Urothelium cell line (cell line): ENCODE data around the gene ACACA.
"Not testable (repeated sequence)": the region's sequence is repeated elsewhere in the genome, so short reads cannot be mapped to it uniquely, and the experiment has no call there.

Experiments used
- DNase-seq: peaks from one replicate; pipeline ENCODE4 v3.0.0; 2011; ENCODE audit warnings: low spot score, mixed read lengths
- FAIRE-seq: peaks from 2 replicates; lab custom pipeline; 2011; peaks lifted over from hg19 to GRCh38; lab: Jason Lieb, UNC

ACACA gene

DNA sequence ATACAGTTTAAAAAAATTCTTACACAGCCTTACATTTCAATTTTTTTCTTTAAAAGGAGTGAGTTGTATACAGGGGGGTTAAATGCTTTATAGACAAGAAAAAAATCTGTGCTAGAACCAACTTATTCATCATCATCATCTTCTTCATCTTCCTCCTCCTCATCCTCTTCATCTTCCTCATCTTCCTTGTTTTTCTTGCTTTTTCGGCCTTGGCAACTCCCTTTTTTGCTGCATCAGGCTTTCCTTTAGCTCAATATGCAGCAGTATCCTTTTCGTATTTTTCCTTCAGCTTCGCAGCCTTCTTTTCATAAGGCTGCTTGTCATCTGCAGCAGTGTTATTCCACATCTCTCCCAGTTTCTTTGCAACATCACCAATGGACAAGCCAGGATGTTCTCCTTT is 263.1 kb downstream of the ACACA start:
- not testable (repeated sequence) for DNase-seq, FAIRE-seq

DNA sequence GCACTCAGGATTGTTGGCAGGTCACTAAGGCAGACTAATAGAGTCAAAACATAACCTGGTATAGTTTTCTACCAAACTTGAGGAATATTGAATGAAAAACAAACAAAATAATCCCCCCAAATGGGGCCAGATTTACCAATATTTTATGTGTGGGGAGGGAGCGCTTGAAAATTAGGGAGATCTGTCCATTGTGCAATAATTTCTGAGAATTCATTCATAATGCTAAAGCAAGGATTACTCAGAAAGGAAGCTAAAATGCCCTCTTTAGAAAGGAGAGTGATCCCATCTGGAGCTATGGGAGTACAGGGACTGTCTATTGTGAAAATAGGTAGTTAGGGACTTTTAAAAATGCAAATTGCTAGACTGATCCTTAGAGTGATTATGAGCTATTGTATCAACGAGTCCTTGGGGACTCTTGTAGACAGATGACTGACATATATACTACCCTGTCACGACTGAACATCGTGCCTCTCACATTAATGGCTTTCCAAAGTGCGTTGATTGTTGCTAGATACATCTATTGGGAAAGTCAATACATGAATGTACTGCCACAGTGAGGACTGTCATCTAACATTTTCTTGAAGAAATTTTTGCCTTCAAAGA is 264.2 kb downstream of the ACACA start:
- FAIRE-seq = no peak
- DNase-seq = no peak

DNA sequence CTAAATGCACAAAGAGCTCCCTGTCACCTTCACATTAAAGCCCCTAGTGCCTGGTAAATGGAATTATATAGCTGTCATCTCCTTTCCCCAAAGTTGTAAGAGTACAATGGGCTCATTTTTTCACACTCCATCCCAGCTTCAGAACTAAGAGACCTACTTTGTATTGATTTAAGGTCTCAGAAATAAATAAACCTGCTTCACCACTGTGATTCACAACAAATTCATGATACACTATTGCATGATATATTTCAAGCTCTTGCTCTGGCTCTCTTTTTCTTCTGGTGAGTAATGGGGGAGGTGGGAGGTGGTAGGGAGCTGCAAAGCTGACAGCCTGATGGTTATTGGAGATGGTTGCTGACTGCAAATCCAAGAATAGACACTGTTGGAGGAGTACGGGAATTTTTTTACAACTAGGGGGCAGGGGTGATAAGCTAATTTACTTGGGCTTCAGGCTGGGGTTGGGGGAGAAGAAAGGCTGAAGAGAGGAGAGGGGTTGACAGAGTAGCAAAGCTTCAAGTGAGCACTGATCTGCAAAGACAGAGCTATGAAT is 268.0 kb downstream of the ACACA start:
- FAIRE-seq (no peak), DNase-seq (no peak)

DNA sequence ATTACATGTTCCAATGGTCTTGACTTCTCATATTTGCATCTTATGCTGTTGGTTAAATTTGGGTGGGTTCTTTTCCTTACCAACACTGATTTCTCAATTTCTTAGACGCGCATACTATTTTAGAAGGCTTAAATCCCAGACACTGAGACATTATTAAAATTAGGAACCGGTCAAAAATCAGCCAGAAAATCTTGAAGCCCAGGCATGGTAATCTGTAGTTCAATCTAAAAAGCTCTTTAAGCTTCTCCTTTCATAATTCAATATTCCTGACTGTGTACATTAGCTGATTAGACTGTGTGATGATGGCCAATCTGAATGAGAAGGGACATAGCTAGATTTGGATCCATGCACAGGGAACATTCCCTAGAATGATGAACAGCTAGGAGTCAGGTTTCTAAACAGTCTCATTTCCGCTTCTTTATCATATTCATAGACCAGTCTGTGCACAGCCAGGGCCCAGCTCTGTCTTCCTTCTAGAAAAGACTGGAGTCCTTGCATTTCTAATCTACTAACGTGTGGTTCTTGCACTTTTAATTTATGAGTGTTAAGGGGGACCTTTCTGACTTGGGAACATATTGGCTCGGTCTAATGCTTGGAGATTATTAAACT is 268.6 kb downstream of the ACACA start:
- no peak for FAIRE-seq

DNA sequence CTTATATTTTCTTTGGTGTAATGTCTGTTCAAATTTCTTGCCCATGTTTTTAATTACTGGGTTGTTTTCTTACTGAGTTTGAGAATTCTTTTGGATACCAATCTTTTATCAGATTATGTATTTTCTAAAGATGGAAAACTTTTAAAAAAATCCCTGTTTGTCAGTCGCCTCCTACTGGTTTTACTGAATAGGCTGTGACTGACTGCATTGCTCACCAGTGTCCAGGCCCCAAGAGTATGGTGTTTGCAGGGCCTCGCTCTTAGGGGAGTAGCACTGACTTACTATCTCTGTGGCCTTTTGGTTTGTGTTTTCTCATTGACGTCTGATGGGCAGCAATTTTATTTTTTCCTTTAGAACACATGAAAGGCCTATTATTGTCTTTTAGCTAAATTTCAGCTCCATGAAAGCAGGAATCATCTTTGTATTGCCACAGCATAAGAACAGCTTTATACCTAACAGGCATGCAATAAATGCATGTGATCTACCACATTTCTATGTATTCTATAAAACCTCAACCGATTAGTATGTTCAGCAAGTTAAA is 269.5 kb downstream of the ACACA start:
- no peak for DNase-seq
- FAIRE-seq = no peak

More for the DNA sequence above, 268.6 kb downstream of the ACACA start:
- DNase-seq = no peak

DNA sequence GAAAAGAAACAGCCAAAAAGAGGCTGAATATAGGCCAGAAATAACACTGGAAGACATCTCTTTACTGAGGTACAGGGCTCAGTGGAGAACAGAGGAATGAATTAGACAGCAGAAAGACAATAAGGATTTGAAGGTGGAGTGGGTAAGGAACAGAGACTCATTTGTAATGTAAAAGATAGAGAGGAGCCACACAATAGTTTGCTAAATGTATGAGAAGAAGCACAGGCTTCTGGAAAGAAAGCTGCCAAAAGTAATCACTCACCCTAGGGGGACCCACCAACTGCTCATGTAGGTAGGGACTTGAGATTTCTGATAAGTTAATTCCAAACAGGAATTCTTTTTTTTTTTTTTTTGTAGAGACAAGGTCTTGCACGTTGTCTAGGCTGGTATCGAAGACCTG is 271.1 kb downstream of the ACACA start:
- no peak for FAIRE-seq
- DNase-seq = no peak

DNA sequence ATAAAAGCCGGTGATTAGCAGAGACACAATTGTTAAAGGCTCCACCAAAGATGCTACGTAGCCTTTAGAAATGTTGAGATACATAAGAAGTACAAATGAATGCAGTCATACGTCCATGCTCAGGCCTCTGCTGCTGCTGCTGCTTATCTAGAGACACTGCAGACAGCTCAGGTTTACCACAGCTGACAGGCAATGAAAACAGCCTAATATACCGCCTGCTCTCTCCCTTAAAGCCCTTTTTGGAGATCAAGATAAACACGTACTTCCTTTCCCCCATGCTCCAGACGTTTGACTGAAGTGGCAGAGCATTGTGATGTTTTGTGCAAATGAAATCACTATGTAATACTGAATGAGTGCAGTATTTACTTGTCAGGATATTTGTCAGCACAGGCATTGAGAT is 272.6 kb downstream of the ACACA start:
- DNase-seq = no peak
- FAIRE-seq = no peak

DNA sequence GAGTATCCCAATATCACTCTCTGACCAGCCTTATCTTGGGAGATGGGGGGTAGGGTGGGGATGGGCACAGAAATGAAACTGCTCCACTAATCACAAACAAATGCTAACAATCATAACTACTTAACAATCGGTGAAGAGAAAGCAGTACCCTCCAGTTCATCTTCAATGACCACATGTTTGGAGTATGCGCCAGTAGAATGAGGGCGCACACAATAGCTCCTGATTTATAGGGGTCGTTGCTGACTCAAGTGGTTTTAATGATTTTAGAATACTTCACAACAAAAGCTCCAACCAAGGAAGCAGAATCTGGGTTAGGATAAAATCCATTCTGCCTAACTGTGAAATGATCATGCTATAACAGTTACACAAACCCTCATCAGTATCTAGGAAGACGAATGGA is 273.5 kb downstream of the ACACA start:
- FAIRE-seq (no peak), DNase-seq (no peak)

DNA sequence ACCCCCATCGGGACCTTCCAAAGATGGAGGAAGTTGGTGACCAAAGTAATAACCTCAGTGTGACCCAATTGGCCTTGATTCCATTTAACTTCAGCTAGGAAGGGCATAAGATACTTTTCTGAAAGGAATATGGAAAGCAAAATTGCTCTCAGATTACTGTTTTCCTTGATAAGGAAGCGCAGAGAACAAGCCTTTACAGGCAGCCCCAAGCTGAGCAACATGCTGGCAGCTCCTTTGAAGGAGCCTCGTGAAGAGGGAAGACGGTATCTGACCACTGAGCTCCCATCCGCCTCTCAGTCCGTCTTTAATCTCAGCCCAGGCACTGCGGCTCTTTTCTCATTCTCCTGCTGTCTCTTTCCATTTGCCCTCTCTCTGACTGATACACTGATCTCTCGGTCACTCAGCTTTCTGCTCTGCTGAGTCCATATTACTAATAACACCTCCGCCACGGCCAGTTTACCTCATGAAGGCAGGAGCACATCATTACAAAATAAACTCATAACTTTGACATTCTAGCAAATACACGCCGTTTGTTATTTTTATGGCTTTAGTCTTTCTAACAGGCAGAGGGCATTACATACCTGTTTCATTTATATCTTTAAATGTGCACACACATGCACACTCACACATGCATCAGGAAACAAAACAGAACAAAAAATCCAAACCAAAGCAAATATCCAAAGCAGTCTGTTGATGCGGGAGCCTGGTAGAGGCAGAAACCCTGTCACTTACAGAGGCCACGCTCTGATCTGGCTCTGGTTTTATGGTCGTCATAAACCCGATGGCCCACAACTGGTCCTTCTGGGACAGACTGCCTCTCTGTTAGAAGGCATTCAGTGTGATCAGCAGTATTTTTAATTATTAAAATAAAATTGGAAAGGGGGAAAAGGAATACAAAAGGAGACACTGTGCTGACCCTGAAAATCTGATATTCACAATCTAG is 274.7 kb downstream of the ACACA start:
- no peak for DNase-seq
- no peak for FAIRE-seq

DNA sequence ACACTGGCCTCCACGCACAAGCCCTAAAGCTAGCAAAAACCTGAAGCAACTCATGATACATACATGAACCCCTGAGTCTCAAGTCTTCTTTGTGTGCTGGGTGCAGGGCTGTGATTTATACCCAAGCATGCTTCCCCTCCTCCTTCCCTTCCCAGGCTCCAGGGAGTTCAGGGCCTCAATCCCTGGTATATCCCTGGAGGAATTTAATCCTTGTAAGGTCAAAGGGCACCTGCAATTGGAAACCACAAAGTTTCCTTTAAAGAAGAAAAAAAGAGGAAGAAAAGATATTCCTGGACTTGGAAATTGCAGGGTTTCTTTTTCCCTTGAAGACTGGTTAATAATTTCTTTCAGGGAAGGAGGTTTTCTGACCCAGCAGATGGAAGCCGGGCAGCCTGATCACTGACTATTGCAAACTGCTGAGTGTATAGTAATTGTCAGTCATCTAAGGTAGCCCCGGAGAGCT is 275.6 kb downstream of the ACACA start:
- FAIRE-seq (no peak), DNase-seq (no peak)

DNA sequence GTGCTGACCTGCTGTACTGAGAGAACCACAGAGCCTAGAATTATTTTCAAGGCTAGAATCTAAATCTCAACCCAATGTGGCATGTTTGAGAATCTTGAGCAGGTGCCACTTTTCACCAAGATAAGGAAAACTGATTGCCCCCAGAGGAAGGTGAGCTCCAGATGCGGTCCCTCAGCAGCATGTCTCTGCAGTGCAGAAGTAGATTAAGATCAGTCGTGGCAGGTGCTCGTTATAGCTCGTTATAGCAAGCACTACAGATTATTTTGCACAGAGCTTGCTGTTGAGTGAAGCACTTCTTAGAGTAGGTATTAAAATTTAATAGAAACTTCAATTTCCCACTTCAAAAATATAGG is 281.8 kb downstream of the ACACA start:
- no peak for DNase-seq
- FAIRE-seq = no peak

DNA sequence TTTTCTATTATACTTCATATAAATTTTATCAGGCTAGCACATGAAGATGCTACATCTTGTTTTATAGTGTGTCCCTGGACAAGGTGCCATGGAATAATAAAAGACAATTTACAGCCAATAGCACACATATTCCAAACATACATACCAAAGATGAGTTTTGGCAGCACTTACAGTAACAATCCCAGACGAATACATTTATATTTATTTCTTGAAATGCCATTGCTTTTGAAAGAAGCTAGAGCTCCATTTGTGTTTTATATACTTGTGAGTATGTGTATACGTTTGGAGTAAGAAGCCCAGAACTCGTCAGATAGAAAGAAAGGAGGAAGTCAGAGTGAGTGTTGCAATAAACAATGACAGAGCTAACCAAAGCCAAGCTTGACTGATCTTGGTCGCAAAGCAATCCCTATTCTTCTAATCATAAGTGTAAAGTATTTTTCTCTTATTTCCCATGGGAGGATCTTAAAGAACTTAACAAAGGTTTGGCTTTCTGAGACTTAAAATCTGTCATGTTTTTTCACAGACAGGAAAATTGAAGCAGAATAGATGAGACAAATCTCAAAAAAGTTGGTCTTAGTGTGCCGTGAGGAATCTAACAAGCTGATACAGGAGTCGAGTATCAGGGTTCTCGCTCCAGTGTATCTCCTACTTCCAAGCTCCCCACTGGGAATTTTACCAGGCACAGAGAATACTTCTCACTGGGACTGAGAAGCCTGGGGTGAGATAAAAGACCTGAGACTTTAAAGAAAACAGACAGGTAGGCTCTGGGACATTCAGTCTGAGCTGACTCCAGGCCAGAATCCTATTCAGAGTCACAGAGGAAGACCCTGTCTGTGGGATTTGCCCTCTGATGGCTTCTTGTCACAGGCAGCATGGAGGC is 282.5 kb downstream of the ACACA start:
- DNase-seq (no peak), FAIRE-seq (no peak)

DNA sequence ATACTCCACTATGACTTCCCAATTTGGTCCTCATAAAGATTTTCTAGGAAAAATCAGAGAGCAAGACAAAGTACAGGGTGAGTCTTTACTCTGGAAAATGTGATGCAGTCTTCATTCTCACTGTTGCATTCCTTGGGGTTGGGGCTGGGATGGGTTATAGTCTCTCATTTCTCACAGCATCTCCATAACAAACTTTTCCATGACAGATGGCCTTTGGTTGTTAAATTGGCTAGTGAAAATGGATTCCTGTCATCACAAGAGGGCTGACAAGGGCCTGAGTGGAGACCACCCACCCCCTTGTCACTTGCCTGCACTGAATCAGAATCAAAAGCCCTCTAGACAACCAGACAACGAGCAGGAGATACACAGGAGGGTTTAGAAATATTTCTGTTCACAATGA is 283.2 kb downstream of the ACACA start:
- DNase-seq (no peak), FAIRE-seq (no peak)

DNA sequence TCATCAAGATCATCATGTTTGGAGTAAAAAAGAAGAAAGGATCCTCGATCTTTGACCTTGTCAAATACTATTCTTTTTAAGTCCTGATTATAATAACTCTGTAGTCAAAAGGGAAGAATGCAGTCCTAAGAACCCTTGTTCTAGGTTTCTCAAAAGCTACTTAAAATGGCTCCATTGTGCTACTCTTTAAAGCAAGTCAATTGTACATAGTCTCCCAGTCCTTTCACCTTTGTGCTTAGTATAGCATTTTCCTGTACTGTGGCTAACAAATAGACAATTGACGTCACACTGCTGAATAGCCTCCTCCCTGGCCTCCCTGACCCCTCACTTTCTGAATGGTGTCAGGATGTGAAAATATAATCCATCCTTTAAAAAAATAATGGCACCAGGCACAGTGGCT is 285.0 kb downstream of the ACACA start:
- no peak for DNase-seq
- no peak for FAIRE-seq

DNA sequence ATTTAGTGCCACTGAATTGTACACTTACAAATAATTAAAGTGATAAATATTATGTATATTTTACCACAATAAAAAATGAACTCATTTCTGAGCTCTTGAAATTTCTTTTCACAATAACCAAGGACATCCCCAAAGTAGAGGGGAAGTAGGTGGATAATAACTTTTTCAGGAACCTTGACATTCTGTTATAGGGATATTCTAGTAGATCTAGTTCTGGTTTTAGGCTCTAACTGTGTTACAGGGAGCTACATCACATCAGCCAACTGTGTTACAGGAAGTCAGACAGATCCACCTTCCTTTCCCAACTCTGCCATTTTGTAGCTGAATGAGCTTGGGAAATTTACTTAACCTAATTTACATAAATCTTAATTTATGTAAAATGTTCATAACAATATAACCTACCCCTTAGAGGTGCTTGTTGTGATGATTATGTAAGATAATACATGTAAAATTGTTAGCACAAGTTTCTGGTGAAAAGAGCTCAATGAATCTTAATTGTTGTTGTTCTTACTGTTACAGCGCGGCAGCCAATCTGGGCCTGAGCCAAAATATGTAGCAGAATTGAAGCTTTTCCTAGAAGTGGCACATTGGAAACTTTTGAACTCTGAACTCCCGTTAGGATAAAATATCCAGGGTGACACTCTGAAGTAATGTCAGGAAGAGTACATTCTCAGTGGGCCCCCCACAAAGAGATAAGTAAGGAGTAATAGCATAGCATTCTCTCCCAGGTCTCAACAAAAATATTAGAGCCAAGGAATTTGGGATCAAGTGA is 288.1 kb downstream of the ACACA start:
- FAIRE-seq (no peak), DNase-seq (no peak)

DNA sequence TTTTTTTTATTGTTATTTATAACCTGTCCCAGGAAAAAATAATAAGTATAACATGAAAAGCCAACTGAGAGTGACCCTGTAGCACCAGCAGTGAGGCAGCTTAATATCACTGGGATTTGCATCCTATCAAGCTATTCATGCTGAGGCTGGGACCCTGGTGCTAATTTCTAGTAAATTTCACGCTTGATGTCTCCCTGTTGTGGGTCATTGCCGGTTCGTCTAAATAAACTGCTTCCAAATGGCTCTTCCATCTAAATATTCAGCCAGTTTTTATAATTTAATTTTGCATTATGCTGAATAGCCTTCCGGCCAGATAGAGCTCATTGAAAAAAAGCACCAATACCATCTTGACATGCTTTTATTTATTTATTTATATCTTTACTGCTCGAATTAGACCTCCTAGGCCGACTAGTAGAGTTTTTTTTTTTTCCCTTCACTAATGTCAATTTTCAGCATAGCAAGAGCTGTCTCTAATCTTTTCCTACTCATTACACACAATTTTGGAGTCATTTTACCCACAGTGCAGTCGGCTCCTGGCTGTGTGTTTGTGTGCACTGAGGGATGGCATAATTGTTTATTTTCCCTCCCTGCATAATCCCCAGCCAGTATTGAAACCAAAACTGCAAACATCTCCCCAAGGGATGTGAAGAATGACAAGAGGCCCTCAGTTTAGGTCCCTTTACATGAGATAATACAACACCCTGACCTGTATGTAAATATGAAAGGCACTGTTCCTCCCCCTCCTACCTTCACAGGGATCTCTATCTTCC is 289.1 kb downstream of the ACACA start:
- FAIRE-seq (no peak), DNase-seq (no peak)

DNA sequence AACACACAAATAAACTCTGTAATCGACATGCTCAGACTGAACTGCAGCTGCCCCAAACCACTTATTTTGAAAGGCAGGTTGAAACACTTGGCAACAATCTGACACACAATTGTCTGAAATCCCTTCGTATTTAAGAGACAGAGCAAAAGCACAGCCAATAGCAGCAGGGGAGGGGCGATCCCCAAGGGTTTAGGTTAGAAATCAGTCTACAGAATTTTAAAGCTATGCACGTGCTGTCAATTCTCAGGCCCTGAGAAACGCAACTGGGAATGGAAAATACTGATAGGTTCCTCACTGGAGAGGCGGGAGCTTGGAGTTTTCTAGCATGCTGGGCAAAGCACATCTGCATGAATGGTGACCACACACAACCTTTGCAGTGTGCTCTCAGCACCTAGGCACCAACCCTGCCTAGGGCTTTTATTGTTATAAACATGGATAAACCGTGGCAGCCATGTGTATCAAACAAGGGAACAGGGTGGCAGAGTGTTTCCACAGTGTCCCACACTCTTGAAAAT is 289.9 kb downstream of the ACACA start:
- FAIRE-seq = no peak
- no peak for DNase-seq

DNA sequence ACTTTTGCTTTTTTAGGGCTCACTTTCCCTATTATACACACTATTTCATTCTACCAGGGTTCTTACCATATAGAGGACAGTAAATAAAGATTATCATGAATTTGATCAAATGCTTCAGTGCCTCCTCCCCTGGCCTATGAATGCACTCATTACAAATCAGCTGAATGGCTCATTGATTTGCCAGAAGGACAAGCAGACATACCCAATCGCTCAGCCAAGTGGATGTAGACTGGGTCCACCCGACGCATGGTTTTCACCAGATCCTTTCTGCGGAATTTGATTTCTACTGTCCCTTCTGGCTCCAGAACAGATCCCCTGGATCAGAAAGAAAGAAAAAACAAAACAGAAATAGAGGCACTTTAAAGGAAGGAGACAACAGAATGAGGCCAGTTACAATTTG is 295.3 kb downstream of the ACACA start:
- DNase-seq = no peak
- FAIRE-seq = no peak

DNA sequence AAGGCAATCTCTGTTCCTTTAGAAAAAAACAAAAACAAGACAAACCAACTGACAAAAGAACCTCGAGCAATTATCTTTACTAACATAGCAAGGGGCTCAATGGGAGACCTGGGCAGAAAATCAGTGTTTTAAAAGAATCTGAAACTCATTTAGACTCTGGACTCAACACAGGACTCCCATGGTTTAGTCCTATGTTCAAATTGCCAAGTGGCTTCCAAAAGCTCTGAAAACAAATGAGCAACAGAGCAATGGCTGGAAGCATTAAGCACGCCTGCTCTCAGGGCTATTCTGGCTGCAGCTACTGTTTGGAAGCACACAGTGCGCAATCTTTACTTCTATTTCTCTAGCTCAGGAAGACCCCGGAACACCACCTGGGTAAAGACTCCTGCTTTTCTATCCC is 295.9 kb downstream of the ACACA start:
- FAIRE-seq = no peak
- no peak for DNase-seq
